T-cell (primary cell): ENCODE measurements around the gene TEAD2. TPM values are rescaled to one million over a fixed set of nuclear protein-coding genes. Genes with fewer than 3 reads are reported as not detected.

Experiments used
- ATAC-seq, 4 experiments: fragments of 200-7000 bp in 3 of 4; fragments of 150-1000 bp in 1 of 4; cut with Tn5 transposase; replicated peaks in 1 of 4; 1 replicate in 3 of 4; 2 replicates in 1 of 4; pipeline ENCODE4 v1.10.0; 2021; ENCODE audit warnings: moderate library complexity in 3 of 4, mild to moderate bottlenecking in 2 of 4, moderate number of reproducible peaks in 1 of 4
- CTCF ChIA-PET, 2 donors: fragments of 300-600 bp; sonication (Branson Sonifier 250); formaldehyde crosslinking; loops; one replicate each; lab custom pipeline; 2022; ENCODE audit warnings: antibody characterized with exemption in 2 of 2; lab: Charles Lee
- POLR2A ChIA-PET, 2 donors: fragments of 300-600 bp; sonication (Branson Sonifier 250); formaldehyde crosslinking; loops; one replicate each; lab custom pipeline; 2022; ENCODE audit warnings: antibody characterized with exemption in 2 of 2; lab: Charles Lee
- DNase-seq, 35 experiments: peaks; one replicate each; pipeline versions ENCODE4 v3.0.0 to v3.0.0-alpha.2; 2013 to 2023
- H3K27ac ChIP-seq: one replicate; pipeline ENCODE4 v1.5.1; 2013; ENCODE audit warnings: low read length
- H3K27me3 ChIP-seq, 2 experiments: replicated peaks in 1 of 2; 1 replicate in 1 of 2; 2 replicates in 1 of 2; pipeline versions ENCODE4 v1.6.1 to v1.7.0; 2013; ENCODE audit warnings: low read length in 1 of 2, mixed read lengths in 1 of 2; ENCODE audit not compliant: control insufficient read depth in 2 of 2, insufficient read depth in 2 of 2; ENCODE audit errors: extremely low read depth in 1 of 2
- H3K36me3 ChIP-seq, 2 donors: 1 replicate in 1 of 2; 2 replicates in 1 of 2; pipeline versions ENCODE4 v1.6.1 to v1.7.0; 2013; ENCODE audit warnings: low read length in 1 of 2; ENCODE audit not compliant: control insufficient read depth in 2 of 2, insufficient read depth in 1 of 2; ENCODE audit errors: extremely low read depth in 1 of 2
- H3K4me1 ChIP-seq, 2 experiments: 1 replicate in 1 of 2; 2 replicates in 1 of 2; pipeline versions ENCODE4 v1.6.1 to v1.7.0; 2013; ENCODE audit warnings: low read length in 2 of 2, mixed read lengths in 1 of 2; ENCODE audit not compliant: insufficient read depth in 2 of 2, control insufficient read depth in 1 of 2; ENCODE audit errors: extremely low read depth in 1 of 2
- H3K4me3 ChIP-seq, 2 donors: 1 replicate in 1 of 2; 2 replicates in 1 of 2; pipeline versions ENCODE4 v1.5.1 to v1.7.0; 2013; ENCODE audit warnings: mild to moderate bottlenecking in 2 of 2, low read length in 1 of 2, moderate library complexity in 1 of 2; ENCODE audit not compliant: control insufficient read depth in 1 of 2; ENCODE audit errors: extremely low read depth in 1 of 2
- H3K9me3 ChIP-seq: 2 replicates; pipeline ENCODE4 v1.7.0; 2013
- H3K27ac Mint-ChIP-seq, 2 donors: one replicate each; pipeline ENCODE4 v1.8.0; 2020 to 2021; ENCODE audit warnings: mild to moderate bottlenecking in 2 of 2, mixed read lengths in 2 of 2
- H3K27me3 Mint-ChIP-seq, 2 donors: one replicate each; pipeline ENCODE4 v1.8.0; 2021 to 2022; ENCODE audit warnings: mixed read lengths in 2 of 2
- H3K36me3 Mint-ChIP-seq: one replicate; pipeline ENCODE4 v1.8.0; 2021; ENCODE audit warnings: mixed read lengths
- H3K4me1 Mint-ChIP-seq, 3 donors: one replicate each; pipeline ENCODE4 v1.8.0; 2020 to 2022; ENCODE audit warnings: mixed read lengths in 3 of 3, mild to moderate bottlenecking in 1 of 3
- H3K4me3 Mint-ChIP-seq, 3 donors: one replicate each; pipeline ENCODE4 v1.8.0; 2020 to 2022; ENCODE audit warnings: mild to moderate bottlenecking in 3 of 3, mixed read lengths in 3 of 3, moderate library complexity in 3 of 3
- H3K9me3 Mint-ChIP-seq, 3 donors: one replicate each; pipeline ENCODE4 v1.8.0; 2020 to 2022; ENCODE audit warnings: mixed read lengths in 3 of 3
- WGBS: methylation state at CpG from one replicate; pipeline ENCODE4 v1.1.5; 2013; ENCODE audit warnings: missing lambda C conversion rate; ENCODE audit not compliant: insufficient coverage; 5-methylcytosine and 5-hydroxymethylcytosine counted together
- total RNA-seq, 35 experiments: library from RNA in 6 of 35; stranded (reverse) in 6 of 35; fragments of 120-200 nt in 1 of 35; gene quantifications; one replicate each; pipeline versions ENCODE4 v1.2.1 to v1.2.4 and lab custom pipeline; 2013 to 2026

TEAD2 gene
- total RNA-seq, 5 donors from 2014 or later (not counting 1 experiment from before 2014, with no cell fraction given): 0.20 to 0.43 (median 0.28) TPM; not detected in 2

DNA sequence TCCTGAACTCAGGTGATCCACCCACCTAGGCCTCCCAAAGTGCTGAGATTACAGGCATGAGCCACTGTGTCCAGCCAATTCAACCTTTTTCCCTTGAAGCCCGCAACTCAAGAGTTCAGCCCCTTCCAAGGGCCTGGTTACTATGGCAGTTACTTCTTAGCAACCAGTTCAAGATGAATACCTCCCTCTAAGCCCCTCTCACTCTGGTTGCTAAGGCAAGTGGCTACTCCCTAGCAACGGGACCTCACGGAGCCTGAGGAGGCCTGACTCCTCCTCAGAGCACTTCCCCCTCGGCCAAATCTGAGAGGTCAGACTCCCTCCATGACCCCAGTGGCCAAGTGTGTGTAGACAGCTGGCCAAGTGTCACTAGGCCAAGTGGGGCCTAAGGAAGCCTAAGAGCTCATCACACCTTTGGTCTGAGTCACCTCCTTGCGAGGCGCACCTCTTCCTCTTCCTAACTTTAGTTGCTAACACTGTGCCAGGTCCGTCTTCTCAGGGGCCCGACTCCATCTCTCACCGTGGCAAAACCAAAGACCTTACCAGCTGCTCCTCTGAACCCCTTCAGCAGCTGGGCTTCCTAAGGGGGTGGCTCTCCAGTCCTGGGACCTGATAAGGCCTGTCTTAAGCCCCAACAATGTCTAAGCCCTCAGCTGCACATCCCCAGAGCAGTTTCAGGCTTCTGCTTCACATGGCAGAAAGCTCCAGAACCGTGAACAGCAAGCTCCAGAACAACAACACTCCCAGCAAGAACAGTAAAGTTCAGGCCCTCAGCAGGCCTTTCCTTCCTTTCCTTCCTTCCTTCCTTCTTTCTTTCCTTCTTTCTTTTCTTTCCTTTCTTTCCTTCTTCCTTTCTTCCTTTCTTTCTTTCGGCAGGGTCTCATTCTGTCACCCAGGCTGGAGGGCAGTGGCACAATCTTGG lies 17.5 kb downstream of the TEAD2 start:
- Mint-ChIP-seq H3K27me3 (no peaks in the 10 kb centered on the region), H3K9me3 (no peaks in the 10 kb centered on the region), H3K36me3 (peaks cover 12% of the 10 kb centered on the region), H3K4me3 (no peak overlapping the region), H3K27ac (peak overlapping the region; percentile 50), H3K4me1 (peaks cover 13 to 22% (median 20%) of the 10 kb centered on the region in 3 donors)
- peaks cover 0 to 2% of the 10 kb centered on the region in 2 experiments for H3K27me3 ChIP-seq
- no peak for DNase-seq
- no peak overlapping the region for H3K4me3 ChIP-seq
- peak in 1 of 4 experiments; percentile 46 for ATAC-seq
- ChIA-PET POLR2A (interaction anchor here (0.5 kb wide), 2 partner anchors 67 to 122 kb away, joined by 4 to 14 read pairs; no protein-coding TSS in a partner anchor), CTCF (interaction anchor here (0.6 kb wide), 2 partner anchors 18 to 372 kb away, joined by 3 read pairs; no protein-coding TSS in a partner anchor)
- peaks cover 0 to 12% of the 10 kb centered on the region in 2 experiments for H3K4me1 ChIP-seq
- no peak overlapping the region for H3K27ac ChIP-seq
- H3K36me3 ChIP-seq: peaks cover 0 to 8% of the 10 kb centered on the region in 2 donors
- H3K9me3 ChIP-seq: no peaks in the 10 kb centered on the region
- 97% methylated on average over 7 of the region's 11 CpGs for WGBS

GRCh38 chr19:49343123-49343522 lies 19.1 kb downstream of the TEAD2 start:
- Mint-ChIP-seq H3K9me3 (no peaks in the 10 kb centered on the region), H3K4me3 (no peak overlapping the region), H3K36me3 (peaks cover 23% of the 10 kb centered on the region), H3K4me1 (peaks cover 22 to 31% (median 27%) of the 10 kb centered on the region in 3 donors), H3K27me3 (no peaks in the 10 kb centered on the region), H3K27ac (peak overlapping the region in 1 of 2 donors; percentile 4)
- WGBS: no CpG with 5 or more reads among the region's 7 CpGs
- no peak overlapping the region for H3K4me3 ChIP-seq
- H3K27me3 ChIP-seq: peaks cover 0 to 2% of the 10 kb centered on the region in 2 experiments
- POLR2A ChIA-PET: no interaction called here
- H3K9me3 ChIP-seq: no peaks in the 10 kb centered on the region
- H3K36me3 ChIP-seq: peaks cover 0 to 24% of the 10 kb centered on the region in 2 donors
- no peak for DNase-seq
- CTCF ChIA-PET: no interaction called here
- ATAC-seq: no peak
- no peak overlapping the region for H3K27ac ChIP-seq
- peaks cover 1 to 26% of the 10 kb centered on the region in 2 experiments for H3K4me1 ChIP-seq

- peaks cover 28 to 35% (median 34%) of the 10 kb centered on the region in 3 donors for H3K4me1 Mint-ChIP-seq
- peaks cover 7 to 34% of the 10 kb centered on the region in 2 experiments for H3K4me1 ChIP-seq
- ATAC-seq (no peak), DNase-seq (no peak)
- H3K9me3 ChIP-seq: no peaks in the 10 kb centered on the region
- ChIA-PET POLR2A (no interaction called here), CTCF (no interaction called here)
- peaks cover 0 to 2% of the 10 kb centered on the region in 2 experiments for H3K27me3 ChIP-seq
- no peaks in the 10 kb centered on the region for H3K27me3 Mint-ChIP-seq
- peaks cover 0 to 32% of the 10 kb centered on the region in 2 donors for H3K36me3 ChIP-seq
- H3K4me3 ChIP-seq: no peak overlapping the region
- 92% methylated on average over 3 of the region's 11 CpGs for WGBS
- peak overlapping the region; percentile 0 to 49 for H3K27ac Mint-ChIP-seq
- peaks cover 28% of the 10 kb centered on the region for H3K36me3 Mint-ChIP-seq
- H3K9me3 Mint-ChIP-seq: no peaks in the 10 kb centered on the region
- no peak overlapping the region for H3K4me3 Mint-ChIP-seq
- no peak overlapping the region for H3K27ac ChIP-seq
These were observed 19.9 kb downstream of the TEAD2 start for GRCh38 chr19:49342291-49342721.

DNA sequence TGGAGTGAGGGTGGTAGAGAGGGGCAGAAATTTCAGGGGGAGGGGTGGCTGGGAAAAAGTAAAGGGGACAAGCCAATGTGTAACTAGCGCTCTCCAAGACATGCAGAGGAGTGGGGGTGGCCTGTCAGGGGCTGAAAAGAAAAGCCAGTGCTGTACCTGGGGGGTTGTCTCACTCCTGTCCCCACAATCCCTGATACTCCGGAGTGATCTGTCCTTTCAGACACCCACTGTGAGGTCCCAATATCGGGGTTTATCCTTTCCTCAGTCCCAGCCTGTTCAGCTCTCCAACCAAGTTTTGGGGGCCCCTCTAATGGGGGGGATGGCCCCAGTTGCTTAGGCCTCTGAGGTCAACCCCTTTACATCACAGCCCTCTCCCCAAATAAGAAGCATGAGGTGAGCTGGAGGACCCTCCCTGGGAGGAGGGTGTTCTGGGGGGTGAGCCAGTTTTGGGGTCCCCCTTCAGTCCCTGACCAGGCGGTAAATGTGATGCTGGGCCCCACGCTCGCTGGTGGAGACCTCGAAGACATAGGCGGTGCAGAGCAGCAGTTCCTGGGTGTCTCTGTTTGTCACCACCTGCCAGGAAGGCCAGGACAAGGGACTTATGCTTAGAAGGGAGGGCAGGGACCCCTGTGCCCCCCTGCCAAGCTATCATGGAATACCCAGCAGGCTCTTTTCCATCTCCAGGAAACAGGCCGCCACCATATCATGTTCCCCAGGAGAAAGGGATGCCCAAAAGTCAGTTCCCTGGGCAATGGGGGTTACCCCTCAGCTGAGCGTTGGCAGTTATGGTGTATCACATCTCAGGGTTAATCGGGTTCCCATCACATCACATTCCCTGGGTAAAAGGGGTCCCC lies 21.1 kb downstream of the TEAD2 start:
- H3K27me3 ChIP-seq: no peaks in the 10 kb centered on the region
- H3K36me3 ChIP-seq: peaks cover 0 to 39% of the 10 kb centered on the region in 2 donors
- CTCF ChIA-PET: interaction anchor here in 1 of 2 donors (0.6 kb wide), 1 partner anchor 88 kb away, joined by 3 read pairs; no protein-coding TSS in a partner anchor
- DNase-seq: no peak
- H3K27ac ChIP-seq: peak overlapping the region; percentile 9
- Mint-ChIP-seq H3K27me3 (no peaks in the 10 kb centered on the region), H3K4me3 (no peak overlapping the region), H3K36me3 (peaks cover 34% of the 10 kb centered on the region), H3K4me1 (peaks cover 39 to 46% (median 46%) of the 10 kb centered on the region in 3 donors), H3K27ac (peak overlapping the region in 1 of 2 donors; percentile 54), H3K9me3 (no peaks in the 10 kb centered on the region)
- POLR2A ChIA-PET: interaction anchor here in 1 of 2 donors (0.6 kb wide), 1 partner anchor 16 kb away, joined by 3 read pairs; no protein-coding TSS in a partner anchor
- peaks cover 16 to 47% of the 10 kb centered on the region in 2 experiments for H3K4me1 ChIP-seq
- WGBS: 88% methylated on average over 5 of the region's 11 CpGs
- no peak overlapping the region for H3K4me3 ChIP-seq
- no peak for ATAC-seq
- no peaks in the 10 kb centered on the region for H3K9me3 ChIP-seq

DNA sequence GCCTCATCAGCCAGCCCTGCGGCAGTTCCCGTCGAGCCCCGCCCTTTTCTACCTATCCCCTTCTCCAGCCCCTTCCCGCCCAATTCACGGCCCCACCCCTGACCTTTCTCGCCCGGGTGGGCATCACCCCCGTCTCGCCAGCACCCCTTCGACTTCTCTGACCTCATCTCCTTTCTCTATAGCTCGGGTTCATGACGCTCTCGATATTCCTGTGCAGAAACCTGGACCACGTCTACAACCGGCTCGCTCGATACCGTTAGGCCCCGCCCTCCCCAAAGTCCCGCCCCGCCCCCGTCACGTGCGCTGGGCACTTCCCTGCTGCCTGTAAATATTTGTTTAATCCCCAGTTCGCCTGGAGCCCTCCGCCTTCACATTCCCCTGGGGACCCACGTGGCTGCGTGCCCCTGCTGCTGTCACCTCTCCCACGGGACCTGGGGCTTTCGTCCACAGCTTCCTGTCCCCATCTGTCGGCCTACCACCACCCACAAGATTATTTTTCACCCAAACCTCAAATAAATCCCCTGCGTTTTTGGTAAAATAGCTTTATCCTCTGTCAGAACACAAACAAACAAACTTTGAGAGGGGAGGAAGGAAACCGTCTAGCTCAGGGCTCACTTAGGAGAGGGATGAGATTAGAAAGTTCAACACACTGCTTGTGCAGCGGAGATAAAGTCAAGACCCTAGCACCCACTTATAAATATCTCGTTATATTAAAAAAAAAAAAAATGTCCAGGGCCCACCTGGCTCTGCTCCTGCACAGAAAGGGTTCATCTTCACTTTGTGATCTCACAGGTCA lies 21.9 kb downstream of the TEAD2 start:
- Histone ChIP-seq H3K4me1 (peaks cover 19 to 51% of the 10 kb centered on the region in 2 experiments), H3K27me3 (no peaks in the 10 kb centered on the region), H3K4me3 (no peak overlapping the region), H3K36me3 (peaks cover 0 to 39% of the 10 kb centered on the region in 2 donors), H3K27ac (peak overlapping the region; percentile 9), H3K9me3 (no peaks in the 10 kb centered on the region)
- POLR2A ChIA-PET: interaction anchor here in 1 of 2 donors (0.6 kb wide), 1 partner anchor 15 kb away, joined by 3 read pairs; no protein-coding TSS in a partner anchor
- ATAC-seq: no peak
- CTCF ChIA-PET: no interaction called here
- Mint-ChIP-seq H3K4me3 (peak overlapping the region in 1 of 3 donors; percentile 34), H3K27me3 (no peaks in the 10 kb centered on the region), H3K27ac (peak overlapping the region; percentile 54 to 71), H3K4me1 (peaks cover 46 to 54% (median 52%) of the 10 kb centered on the region in 3 donors), H3K36me3 (peaks cover 37% of the 10 kb centered on the region), H3K9me3 (no peaks in the 10 kb centered on the region)
- 70% methylated on average over 27 of the region's 36 CpGs for WGBS
- DNase-seq: peak in 6 of 35 experiments; percentile 23 to 59 (median 30)
